Breast epithelium (tissue), 3 donors: ENCODE results near the gene FRMD5.

Source experiments
- CTCF ChIP-seq, 3 donors: fragments of 450-650 bp; IDR thresholded peaks; one replicate each; pipeline ENCODE4 v1.5.1; 2016 to 2017; ENCODE audit warnings: antibody characterized with exemption in 3 of 3, mild to moderate bottlenecking in 3 of 3, moderate library complexity in 3 of 3
- POLR2A ChIP-seq: fragments of 450-650 bp; IDR thresholded peaks from one replicate; pipeline ENCODE4 v1.6.1; 2016; ENCODE audit warnings: antibody characterized with exemption, mild to moderate bottlenecking, moderate library complexity
- POLR2AphosphoS5 ChIP-seq, 3 donors: sonication (generic); formaldehyde crosslinking; IDR thresholded peaks; one replicate each; pipeline ENCODE4 v1.6.1; 2017; ENCODE audit warnings: antibody characterized with exemption in 3 of 3

DNA sequence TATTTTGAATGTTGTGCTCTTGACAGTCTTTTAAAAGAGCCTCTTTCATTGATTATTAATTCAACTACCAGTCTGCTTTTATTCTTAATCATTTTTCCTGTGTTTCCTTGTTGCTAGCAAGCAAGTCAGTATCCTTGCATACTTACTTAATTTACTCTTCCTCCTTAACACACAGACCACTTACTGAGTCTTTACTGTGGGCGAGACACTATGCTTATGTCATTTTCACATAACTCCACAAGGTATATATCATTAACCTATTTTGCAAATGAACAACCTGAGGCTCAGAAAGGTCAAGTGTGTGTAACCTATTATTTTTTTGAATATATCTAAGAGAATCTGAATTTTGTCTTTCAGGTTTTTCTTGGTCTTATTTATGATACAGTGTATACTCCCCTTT lies 237.3 kb downstream of the FRMD5 start:
- TF ChIP-seq POLR2A (no peak), POLR2AphosphoS5 (IDR thresholded peaks at IDR 0.05) (no peak), CTCF (IDR thresholded peaks at IDR 0.05) (no peak)
